ENCODE data around the gene ATF7IP2.

DNA sequence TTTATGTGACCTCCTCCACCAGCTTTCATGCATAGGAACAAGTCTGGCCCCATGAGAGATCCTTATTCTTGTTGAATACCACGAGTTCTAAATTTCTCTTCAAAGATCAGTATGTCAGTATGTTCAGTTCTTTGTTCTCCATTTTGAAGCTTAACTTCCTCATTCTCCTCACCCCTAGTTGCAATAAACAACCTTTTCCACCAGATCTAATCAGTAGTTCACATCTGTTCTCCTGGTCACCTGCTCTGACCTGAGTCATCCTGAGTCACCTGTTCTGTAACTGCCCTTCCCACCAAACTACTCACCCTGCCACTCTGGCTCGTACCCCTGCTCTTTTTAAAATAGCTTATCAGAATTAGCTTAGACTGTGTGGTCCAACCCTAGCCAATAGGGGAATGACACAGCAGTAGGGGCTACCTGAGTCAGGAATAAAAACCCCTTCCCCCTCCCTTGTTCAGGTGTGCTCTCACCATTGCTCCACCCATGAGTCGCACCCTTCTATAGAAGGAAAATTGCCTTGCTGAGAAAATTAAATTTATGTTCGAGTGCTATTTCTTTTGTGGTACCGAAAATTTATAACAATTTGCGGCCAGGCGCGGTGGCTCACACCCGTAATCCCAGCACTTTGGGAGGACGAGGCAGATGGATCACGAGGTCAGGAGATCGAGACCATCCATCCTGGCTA is 100.0 kb downstream of the ATF7IP2 start:
- TF ChIP-seq, protein P1, sequence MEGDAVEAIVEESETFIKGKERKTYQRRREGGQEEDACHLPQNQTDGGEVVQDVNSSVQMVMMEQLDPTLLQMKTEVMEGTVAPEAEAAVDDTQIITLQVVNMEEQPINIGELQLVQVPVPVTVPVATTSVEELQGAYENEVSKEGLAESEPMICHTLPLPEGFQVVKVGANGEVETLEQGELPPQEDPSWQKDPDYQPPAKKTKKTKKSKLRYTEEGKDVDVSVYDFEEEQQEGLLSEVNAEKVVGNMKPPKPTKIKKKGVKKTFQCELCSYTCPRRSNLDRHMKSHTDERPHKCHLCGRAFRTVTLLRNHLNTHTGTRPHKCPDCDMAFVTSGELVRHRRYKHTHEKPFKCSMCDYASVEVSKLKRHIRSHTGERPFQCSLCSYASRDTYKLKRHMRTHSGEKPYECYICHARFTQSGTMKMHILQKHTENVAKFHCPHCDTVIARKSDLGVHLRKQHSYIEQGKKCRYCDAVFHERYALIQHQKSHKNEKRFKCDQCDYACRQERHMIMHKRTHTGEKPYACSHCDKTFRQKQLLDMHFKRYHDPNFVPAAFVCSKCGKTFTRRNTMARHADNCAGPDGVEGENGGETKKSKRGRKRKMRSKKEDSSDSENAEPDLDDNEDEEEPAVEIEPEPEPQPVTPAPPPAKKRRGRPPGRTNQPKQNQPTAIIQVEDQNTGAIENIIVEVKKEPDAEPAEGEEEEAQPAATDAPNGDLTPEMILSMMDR (conservative IDR thresholded peaks at IDR 0.05 in 1 of 2, IDR thresholded peaks at IDR 0.05 in 1 of 2; ENCODE audit: extremely low read depth in 1 of 2, insufficient read depth in 1 of 2, low read depth in 1 of 2, low read length in 2 of 2), result no peak
- no peak for TF ChIP-seq EZH2 (IDR thresholded peaks at IDR 0.05; ENCODE audit: borderline replicate concordance, low read length)
